Hepatocyte (in vitro differentiated cells): Measurements from ENCODE around the gene PCLAF.

Source experiments
- EZH2 ChIP-seq: fragments of 200-600 bp; sonication (generic); IDR thresholded peaks from 2 replicates; pipeline ENCODE4 v1.6.1; 2016; ENCODE audit warnings: antibody characterized with exemption, mild to moderate bottlenecking, borderline replicate concordance
- EZH2phosphoT487 ChIP-seq: fragments of 200-600 bp; sonication (generic); IDR thresholded peaks from one replicate; pipeline ENCODE4 v1.6.1; 2018; ENCODE audit warnings: antibody characterized with exemption, mild to moderate bottlenecking, low read depth, moderate library complexity; ENCODE audit not compliant: unreplicated experiment, severe bottlenecking
- TF ChIP-seq, protein P1 (sequence below): fragments of 200-600 bp; sonication (generic); IDR thresholded peaks from 2 replicates; pipeline ENCODE4 v1.5.1; 2016; ENCODE audit warnings: antibody characterized with exemption, mild to moderate bottlenecking; ENCODE audit not compliant: poor library complexity

DNA sequence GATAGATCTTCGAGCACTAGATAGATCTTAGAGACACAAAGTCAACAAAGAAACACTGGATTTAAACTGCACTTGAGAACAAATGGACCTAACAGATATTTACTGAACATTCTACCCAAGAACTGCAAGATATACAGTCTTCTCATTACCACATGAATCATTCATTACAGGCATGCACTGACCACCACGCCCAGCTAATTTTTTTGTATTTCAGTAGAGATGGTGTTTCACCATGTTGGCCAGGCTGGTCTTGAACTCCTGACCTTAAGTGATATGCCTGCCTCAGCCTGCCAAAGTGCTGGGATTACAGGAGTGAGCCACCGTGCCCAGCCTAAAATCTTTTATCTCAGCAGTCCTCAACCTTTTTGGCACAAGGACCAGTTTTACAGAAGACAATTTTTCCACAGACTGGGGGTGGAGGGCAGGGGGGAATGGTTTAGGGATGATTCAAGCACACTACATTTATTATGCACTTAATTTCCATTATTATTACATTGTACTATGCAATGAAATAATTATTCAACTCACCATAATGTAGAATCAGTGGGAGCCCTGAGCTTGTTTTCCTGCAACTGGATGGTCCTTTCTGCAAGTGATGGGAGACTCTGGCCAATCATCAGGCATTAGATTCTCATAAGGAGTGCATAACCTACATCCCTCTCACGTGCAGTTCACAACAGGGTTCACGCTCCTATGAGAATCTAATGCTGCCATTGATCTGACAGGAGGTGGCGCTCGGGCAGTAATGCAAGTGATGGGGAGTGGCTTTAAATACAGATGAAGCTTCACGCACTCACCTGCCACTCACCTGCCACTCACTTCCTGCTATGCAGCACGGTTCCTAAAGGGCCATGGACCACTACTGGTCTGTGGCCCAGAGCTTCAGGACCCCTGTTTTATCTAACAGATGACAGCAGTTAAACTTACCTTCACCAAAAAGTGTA is 47.0 kb downstream of the PCLAF start:
- TF ChIP-seq, protein P1, sequence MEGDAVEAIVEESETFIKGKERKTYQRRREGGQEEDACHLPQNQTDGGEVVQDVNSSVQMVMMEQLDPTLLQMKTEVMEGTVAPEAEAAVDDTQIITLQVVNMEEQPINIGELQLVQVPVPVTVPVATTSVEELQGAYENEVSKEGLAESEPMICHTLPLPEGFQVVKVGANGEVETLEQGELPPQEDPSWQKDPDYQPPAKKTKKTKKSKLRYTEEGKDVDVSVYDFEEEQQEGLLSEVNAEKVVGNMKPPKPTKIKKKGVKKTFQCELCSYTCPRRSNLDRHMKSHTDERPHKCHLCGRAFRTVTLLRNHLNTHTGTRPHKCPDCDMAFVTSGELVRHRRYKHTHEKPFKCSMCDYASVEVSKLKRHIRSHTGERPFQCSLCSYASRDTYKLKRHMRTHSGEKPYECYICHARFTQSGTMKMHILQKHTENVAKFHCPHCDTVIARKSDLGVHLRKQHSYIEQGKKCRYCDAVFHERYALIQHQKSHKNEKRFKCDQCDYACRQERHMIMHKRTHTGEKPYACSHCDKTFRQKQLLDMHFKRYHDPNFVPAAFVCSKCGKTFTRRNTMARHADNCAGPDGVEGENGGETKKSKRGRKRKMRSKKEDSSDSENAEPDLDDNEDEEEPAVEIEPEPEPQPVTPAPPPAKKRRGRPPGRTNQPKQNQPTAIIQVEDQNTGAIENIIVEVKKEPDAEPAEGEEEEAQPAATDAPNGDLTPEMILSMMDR: no peak
- no peak for TF ChIP-seq EZH2
- no peak for TF ChIP-seq EZH2phosphoT487
